GM19397 (cell line): ENCODE data around the gene HS3ST6.
"Not testable (repeated sequence)": the region's sequence is repeated elsewhere in the genome, so short reads cannot be mapped to it uniquely, and the experiment has no call there.

ENCODE experiments used
- ATAC-seq: cut with Tn5 transposase; IDR thresholded peaks from one replicate; pipeline ENCODE4 v1.9.1; 2021; ENCODE audit warnings: mild to moderate bottlenecking, moderate library complexity; ENCODE audit not compliant: unreplicated experiment

HS3ST6 gene

GRCh38 chr16:1909561-1910231, 8.5 kb downstream of the HS3ST6 start:
- ATAC-seq, result no peak

DNA sequence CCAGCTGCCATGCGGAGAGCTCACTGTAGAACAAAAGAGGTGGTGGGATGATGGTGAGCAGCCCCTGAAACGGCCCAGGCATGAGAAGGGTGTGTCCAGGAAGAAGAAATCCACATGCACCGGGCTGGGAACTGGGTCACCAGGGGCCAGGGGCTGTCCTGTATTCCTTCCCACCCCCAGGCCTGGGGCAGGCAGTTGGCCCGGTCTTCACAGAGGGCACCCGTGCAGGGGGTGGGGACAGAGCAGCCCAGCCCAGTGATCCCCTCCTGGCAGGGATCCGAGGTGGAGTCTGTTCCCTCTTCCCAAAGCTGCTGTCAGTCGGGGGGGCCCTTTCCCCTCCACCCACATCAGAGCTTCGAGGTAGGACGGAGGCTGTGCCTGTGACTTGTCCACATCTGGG, 9.2 kb downstream of the HS3ST6 start:
- no peak for ATAC-seq

DNA sequence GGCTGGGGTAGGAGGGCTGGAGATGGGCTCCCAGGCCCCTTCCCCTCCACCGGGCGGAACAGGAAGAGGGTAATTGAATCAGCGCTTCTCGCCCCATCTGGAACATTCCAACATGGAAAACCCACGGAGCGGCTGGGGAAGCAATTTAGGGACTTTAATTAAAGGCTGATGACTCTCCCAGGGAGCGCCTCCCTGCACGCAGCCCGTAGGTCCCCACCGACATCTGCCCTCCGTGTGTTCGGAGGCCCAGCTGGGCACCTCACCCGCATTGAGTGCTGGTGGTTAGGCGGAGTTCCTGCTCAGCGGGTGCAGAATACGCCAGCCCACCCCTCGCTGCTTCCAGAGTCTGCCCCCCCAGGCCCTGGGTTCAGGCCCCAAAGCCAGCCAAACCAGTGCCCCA, 10.0 kb downstream of the HS3ST6 start:
- no peak for ATAC-seq

DNA sequence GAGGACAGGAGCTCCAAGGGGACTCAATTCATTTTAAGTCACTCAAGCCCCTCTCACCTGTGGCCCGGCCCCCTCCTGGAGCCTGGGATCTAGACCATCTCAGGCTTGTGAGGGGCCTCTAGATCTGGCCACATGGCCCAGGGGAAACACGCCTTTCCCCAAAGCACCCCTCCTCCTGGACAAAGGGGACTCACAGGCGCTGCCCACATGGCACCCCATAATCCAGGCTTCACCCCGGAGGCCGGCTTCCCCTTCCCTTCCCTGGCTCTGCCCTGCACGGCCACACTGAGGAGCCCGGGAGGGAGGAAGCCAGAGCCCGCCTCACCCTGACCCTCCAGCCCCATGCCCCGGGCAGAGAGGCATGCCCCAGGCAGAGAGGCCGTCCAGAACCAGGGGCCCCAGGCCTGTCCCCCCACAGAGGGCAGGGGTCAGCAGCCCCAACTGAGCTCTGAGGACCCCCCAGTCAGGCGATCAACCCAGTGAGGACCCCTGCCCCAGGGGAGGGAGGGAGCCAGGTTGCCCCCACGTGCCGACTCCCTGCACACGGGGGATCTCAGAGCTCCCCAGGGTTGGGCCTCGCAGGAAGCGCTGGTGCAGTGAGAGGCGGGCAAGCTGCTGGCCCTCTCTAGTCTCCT, 10.9 kb downstream of the HS3ST6 start:
- no peak for ATAC-seq

- no peak for ATAC-seq
Observed at GRCh38 chr16:1906846-1907165, 11.4 kb downstream of the HS3ST6 start.

DNA sequence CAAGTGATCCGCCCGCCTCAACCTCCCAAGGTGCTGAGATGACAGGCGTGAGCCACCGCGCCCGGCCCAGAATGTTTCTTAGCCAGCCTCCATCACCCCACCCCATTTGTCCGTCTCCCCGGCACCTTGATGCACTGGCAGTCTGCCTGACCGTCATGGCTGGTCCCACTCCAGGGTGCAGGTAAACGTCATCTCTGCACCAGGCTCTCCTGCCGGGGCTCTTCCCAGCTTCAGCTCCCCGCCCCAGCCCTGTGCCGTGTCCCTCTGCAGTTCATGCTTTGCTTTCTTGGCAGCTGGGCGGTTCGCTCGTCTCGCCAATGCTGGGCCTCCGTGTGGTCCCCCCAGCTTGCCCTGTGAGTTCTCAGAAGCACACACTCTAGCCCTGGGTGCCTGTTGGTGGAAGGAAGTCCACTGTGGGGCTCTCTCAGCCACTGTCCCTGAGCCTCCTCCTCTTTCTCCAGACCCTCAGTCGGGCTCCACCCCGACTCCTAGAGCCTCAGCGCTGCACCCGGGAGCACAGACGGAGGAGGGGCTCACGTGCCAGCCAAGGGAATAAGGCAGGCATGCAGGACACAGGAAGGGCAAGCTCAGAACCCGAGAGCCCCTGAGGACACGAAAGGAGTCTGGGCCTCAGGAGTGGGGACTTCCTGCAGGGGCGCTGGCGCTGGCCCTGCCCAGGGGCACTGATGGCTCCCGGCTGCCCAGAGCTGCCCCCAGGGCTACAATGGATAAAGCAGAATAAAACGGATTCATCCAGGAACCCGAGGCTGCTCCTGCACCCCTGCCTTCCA, 12.0 kb downstream of the HS3ST6 start:
- ATAC-seq, result no peak

- no peak for ATAC-seq
Observed at GRCh38 chr16:1903845-1904840, 14.1 kb downstream of the HS3ST6 start.

DNA sequence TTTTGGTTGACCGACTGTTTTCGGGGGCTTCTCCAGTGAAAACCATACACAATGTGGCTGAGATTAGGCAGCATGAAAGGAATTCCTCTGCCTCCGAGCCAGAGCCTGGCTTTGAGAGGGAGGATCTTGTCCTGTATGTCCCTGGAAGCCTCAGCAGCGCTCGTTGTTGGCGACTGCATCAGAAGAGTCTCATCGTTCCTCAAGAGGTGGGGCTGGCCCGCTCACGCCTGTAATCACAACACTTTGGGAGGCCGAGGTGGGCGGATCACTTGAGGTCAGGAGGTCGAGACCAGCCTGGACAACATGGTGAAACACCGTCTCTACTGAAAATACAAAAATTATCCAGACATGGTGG, 15.0 kb downstream of the HS3ST6 start:
- no peak for ATAC-seq

DNA sequence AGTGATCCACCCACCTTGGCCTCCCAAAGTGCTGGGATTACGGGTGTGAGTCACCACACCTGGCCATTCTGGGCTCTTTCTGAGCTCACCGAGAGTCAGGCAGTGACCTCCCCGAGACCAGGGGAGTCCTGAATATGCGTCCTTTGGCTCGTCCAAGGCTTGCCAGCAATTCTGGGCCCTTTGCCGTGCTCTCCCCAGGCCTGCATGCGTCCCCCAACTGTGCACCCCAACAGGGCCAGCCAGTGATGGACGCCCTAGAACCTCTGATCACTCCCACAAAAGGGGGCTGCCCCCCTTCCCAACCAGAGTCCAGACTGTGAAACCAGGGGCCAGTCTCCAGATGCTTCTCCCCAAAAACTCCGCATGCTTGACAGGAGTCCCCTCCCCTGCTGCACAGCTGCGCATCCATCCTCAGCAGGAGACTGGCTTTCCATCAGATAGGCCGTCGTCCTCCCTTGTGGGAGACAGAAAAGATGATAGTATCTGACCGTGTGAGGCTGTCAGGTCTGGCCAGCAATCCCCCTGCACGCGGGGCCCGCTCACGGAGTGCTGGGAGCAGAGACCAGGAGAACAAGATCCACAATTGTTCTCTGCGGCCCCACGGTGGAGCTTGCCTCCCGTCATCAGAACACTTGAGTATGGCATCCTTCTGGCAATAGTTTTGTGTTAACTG, 15.5 kb downstream of the HS3ST6 start:
- no peak for ATAC-seq

- no peak for ATAC-seq
Observed at GRCh38 chr16:1900452-1900774, 17.8 kb downstream of the HS3ST6 start.

DNA sequence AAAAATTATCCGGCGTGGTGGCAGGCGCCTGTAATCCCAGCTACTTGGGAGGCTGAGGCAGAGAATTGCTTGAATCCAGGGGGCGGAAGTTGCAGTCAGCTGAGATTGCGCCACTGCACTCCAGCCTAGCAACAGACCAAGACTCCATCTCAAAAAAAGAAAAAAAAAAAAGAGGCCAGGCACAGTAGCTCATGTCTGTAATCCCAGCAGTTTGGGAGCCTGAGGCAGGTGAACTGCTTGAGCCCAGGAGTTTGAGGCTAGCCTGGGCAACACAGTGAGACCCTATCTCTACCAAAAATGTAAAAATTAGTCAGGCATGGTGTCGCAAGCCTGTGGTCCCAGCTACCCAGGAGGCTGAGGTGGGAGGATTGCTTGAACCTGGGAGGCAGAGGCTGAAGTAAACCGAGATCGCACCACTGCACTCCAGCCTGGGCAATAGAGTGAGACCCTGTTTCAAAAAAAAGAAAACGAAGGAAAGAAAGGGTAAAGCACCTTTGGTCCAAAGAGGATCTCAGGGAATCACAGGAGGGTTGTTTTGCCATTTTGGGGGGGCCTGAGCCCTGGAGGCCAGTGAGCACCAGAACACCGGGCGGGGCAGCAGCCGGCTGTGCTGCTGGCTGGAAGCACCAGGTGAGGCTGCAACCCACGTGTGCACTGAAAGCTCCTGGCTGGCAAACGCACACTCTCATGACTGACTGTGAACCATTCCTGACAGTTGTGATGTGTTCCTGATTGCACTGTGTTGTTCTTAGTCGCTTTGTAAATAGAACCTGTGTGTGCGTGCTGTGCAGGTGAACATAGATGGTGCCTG, 18.4 kb downstream of the HS3ST6 start:
- ATAC-seq, result no peak

DNA sequence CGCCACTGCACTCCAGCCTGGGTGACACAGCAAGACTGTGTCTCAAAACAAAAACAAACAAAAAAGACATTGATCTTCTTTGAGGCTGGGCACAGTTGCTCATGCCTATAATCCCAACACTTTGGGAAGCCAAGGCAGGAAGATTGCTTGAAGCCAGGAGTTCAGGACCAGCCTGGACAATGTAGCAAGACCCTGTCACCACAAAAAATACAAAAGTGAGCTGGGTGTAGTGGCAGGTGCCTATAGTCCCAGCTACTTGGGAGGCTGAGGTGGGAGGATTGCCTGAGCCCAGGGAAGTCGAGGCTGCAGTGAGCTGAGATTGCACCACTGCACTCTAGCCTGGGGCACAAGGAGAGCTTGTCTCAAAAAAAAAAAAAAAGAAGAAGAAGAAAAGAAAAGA, 20.5 kb downstream of the HS3ST6 start:
- not testable (repeated sequence) for ATAC-seq

DNA sequence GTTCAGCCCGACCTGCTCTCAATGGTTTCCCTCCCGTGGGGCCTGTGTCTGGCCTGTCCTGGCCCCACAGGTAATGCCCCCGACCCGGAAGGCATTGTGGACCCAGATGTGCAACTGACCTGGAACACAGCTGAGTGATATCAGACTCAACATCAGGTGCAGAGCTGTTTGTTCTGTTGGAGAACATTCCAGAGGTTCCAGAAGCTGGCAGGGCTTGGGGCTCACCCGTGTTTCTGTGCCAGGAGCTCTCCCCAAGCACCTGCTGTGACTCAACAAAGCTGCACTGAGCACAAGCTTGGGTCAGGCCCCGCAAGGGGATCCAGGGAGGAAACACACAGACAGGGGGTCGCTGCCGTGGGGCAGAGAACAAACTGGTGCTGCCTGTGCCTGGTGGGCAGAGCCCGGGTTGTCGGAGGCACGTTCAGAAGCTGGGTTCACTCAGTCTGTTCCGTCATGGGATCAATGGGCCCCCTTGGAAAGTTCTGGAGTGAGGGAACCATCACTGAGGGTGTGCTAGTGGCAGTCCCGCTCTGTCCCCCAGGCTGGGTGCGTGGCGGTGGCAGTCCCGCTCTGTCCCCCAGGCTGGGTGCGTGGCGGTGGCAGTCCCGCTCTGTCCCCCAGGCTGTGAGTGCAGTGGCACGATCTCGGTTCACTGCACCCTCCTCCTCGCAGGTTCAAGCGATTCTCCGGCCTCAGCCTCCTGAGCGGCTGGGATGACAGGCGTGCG, 22.1 kb downstream of the HS3ST6 start:
- ATAC-seq, result no peak

DNA sequence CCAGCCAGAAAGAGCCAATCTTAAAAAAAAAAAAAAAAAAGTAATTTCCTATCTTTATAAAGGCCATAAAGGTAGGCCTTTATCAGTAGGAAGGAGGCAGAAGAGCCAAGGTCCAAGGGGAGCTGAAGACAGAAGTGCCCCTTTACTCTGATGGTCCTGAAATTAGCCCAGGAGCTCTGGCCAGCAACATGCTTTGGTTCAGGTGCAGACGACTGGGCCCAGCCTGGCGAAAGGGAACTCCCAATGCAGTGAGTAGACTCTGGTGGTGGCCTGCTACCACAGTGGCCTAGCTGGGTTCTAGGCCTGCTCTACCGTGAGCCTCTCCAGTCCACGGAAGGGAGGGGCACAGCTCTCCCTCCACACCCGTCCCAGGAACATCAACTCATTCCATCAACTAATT, 23.1 kb downstream of the HS3ST6 start:
- no peak for ATAC-seq

DNA sequence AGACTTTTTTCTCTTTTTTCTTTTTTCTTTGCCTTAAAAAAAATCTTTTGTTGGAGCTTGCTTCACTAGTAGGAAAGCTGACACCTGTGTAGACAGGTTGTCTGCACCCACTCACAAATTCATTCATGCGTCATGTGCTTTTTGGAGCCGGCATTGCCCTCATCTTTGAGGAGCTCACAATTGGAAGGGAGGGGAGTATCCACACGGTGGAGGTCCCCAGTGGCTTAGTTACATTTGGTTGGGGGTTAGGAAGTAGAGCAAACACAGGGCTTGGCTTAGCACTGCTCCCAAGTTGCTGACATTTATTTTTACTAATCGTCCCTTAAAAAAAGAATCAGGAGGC, 27.5 kb downstream of the HS3ST6 start:
- ATAC-seq, result no peak

GRCh38 chr16:1890024-1890707, 28.0 kb downstream of the HS3ST6 start:
- no peak for ATAC-seq

- no peak for ATAC-seq
Observed at GRCh38 chr16:1887711-1888354, 30.4 kb downstream of the HS3ST6 start.

GRCh38 chr16:1884889-1885288, 33.3 kb downstream of the HS3ST6 start:
- ATAC-seq, result no peak
